ENCODE results near the gene USP1. TPM values are rescaled to one million over a fixed set of nuclear protein-coding genes. Genes with fewer than 3 reads are reported as not detected.

The USP1 gene
- polyA plus RNA-seq, 1 donor from 2014 or later, result 20.3 TPM

GRCh38 chr1:62487956-62488355 lies 51.1 kb downstream of the USP1 start:
- Histone ChIP-seq H3K9ac (ENCODE audit: low read length) (no peak overlapping the region), H3K27me3 (ENCODE audit: insufficient read depth, low read depth, low read length) (no peaks in the 10 kb centered on the region), H2AFZ (ENCODE audit: low read depth, low read length) (no peak overlapping the region)

GRCh38 chr1:62492521-62492920 lies 55.7 kb downstream of the USP1 start:
- TF ChIP-seq EP300 (conservative IDR thresholded peaks at IDR 0.05; ENCODE audit: poor library complexity, severe bottlenecking) (no peak), TAF1 (IDR thresholded peaks at IDR 0.05; ENCODE audit: low read depth) (no peak), REST (IDR thresholded peaks at IDR 0.05; ENCODE audit: borderline replicate concordance) (no peak), CTCF (IDR thresholded peaks at IDR 0.05; ENCODE audit: poor library complexity, severe bottlenecking) (no peak), SMC3 (conservative IDR thresholded peaks at IDR 0.05; ENCODE audit: poor library complexity) (no peak), MXI1 (conservative IDR thresholded peaks at IDR 0.05; ENCODE audit: poor library complexity, severe bottlenecking) (no peak), POLR2AphosphoS5 (IDR thresholded peaks at IDR 0.05) (no peak), RAD21 (conservative IDR thresholded peaks at IDR 0.05) (no peak), EZH2 (IDR thresholded peaks at IDR 0.05; ENCODE audit: borderline replicate concordance, insufficient read depth, low read length, poor library complexity, severe bottlenecking) (no peak)
- no peak overlapping the region for H3K27ac ChIP-seq (ENCODE audit: low read length)

More at GRCh38 chr1:62487956-62488355, 51.1 kb downstream of the USP1 start:
- no peaks in the 10 kb centered on the region for H3K36me3 ChIP-seq (ENCODE audit: insufficient read depth, low read length)
- TF ChIP-seq EP300 (conservative IDR thresholded peaks at IDR 0.05; ENCODE audit: poor library complexity, severe bottlenecking), result no peak
- TF ChIP-seq TAF1 (IDR thresholded peaks at IDR 0.05; ENCODE audit: low read depth), result no peak
- TF ChIP-seq RAD21 (conservative IDR thresholded peaks at IDR 0.05), result no peak
- no peak for TF ChIP-seq MXI1 (conservative IDR thresholded peaks at IDR 0.05; ENCODE audit: poor library complexity, severe bottlenecking)
- TF ChIP-seq CTCF (IDR thresholded peaks at IDR 0.05; ENCODE audit: poor library complexity, severe bottlenecking), result no peak
- no peaks in the 10 kb centered on the region for H3K9me3 ChIP-seq (ENCODE audit: low read length)
- no peaks in the 10 kb centered on the region for H3F3A ChIP-seq (ENCODE audit: insufficient read depth, low read length, poor library complexity, severe bottlenecking)
- H3K9me2 ChIP-seq (ENCODE audit: insufficient read depth, low read length), result no peaks in the 10 kb centered on the region
- H3K79me2 ChIP-seq (replicated peaks; ENCODE audit: insufficient read depth, low read length), result no peaks in the 10 kb centered on the region
- no peak overlapping the region for H3K4me3 ChIP-seq (ENCODE audit: low read length)
- H3K27ac ChIP-seq (ENCODE audit: low read length), result no peak overlapping the region
- no peaks in the 10 kb centered on the region for H4K20me1 ChIP-seq (ENCODE audit: insufficient read depth)
- H3K4me2 ChIP-seq (ENCODE audit: low read length), result no peak overlapping the region

More at GRCh38 chr1:62492521-62492920, 55.7 kb downstream of the USP1 start:
- Histone ChIP-seq H2AFZ (ENCODE audit: low read depth, low read length) (no peak overlapping the region), H3K9me2 (ENCODE audit: insufficient read depth, low read length) (no peaks in the 10 kb centered on the region), H4K20me1 (ENCODE audit: insufficient read depth) (no peaks in the 10 kb centered on the region), H3K79me2 (replicated peaks; ENCODE audit: insufficient read depth, low read length) (no peaks in the 10 kb centered on the region), H3K9me3 (ENCODE audit: low read length) (no peaks in the 10 kb centered on the region), H3K27me3 (ENCODE audit: insufficient read depth, low read depth, low read length) (no peaks in the 10 kb centered on the region), H3K4me2 (ENCODE audit: low read length) (no peak overlapping the region), H3K4me3 (ENCODE audit: low read length) (no peak overlapping the region), H3F3A (ENCODE audit: insufficient read depth, low read length, poor library complexity, severe bottlenecking) (no peaks in the 10 kb centered on the region), H3K9ac (ENCODE audit: low read length) (no peak overlapping the region), H3K36me3 (ENCODE audit: insufficient read depth, low read length) (no peaks in the 10 kb centered on the region)

All from neural cell (in vitro differentiated cells).